ENCODE results near the gene SPSB1.

Gene SPSB1

GRCh38 chr1:9369964-9370788, 77.5 kb downstream of the SPSB1 start:
- DNase-seq (ENCODE audit: low read depth) = no peak
- TF ChIP-seq CTCF (IDR thresholded peaks at IDR 0.05; ENCODE audit: insufficient read depth, low read depth, low read length, missing control alignments) = no peak
- no peak overlapping the region for H3K4me3 ChIP-seq (ENCODE audit: low read depth, low read length)

GRCh38 chr1:9371391-9371935, 78.8 kb downstream of the SPSB1 start:
- no peak for DNase-seq (ENCODE audit: low read depth)
- TF ChIP-seq CTCF (IDR thresholded peaks at IDR 0.05; ENCODE audit: insufficient read depth, low read depth, low read length, missing control alignments) = no peak
- H3K4me3 ChIP-seq (ENCODE audit: low read depth, low read length) = no peak overlapping the region

GRCh38 chr1:9371951-9372350, 79.3 kb downstream of the SPSB1 start:
- H3K4me3 ChIP-seq (ENCODE audit: low read depth, low read length) = no peak overlapping the region
- no peak for TF ChIP-seq CTCF (IDR thresholded peaks at IDR 0.05; ENCODE audit: insufficient read depth, low read depth, low read length, missing control alignments)
- no peak for DNase-seq (ENCODE audit: low read depth)

GRCh38 chr1:9373619-9374018, 80.9 kb downstream of the SPSB1 start:
- no peak for TF ChIP-seq CTCF (IDR thresholded peaks at IDR 0.05; ENCODE audit: insufficient read depth, low read depth, low read length, missing control alignments)
- no peak overlapping the region for H3K4me3 ChIP-seq (ENCODE audit: low read depth, low read length)
- DNase-seq (ENCODE audit: low read depth) = no peak

GRCh38 chr1:9374748-9375341, 82.2 kb downstream of the SPSB1 start:
- DNase-seq (ENCODE audit: low read depth) = no peak
- no peak for TF ChIP-seq CTCF (IDR thresholded peaks at IDR 0.05; ENCODE audit: insufficient read depth, low read depth, low read length, missing control alignments)
- no peak overlapping the region for H3K4me3 ChIP-seq (ENCODE audit: low read depth, low read length)

GRCh38 chr1:9375912-9376311, 83.2 kb downstream of the SPSB1 start:
- H3K4me3 ChIP-seq (ENCODE audit: low read depth, low read length) = no peak overlapping the region
- DNase-seq (ENCODE audit: low read depth) = no peak
- no peak for TF ChIP-seq CTCF (IDR thresholded peaks at IDR 0.05; ENCODE audit: insufficient read depth, low read depth, low read length, missing control alignments)
